ENCODE data around the gene DISC1. TPM values are rescaled to one million over a fixed set of nuclear protein-coding genes. Genes with fewer than 3 reads are reported as not detected.
"Not testable (repeated sequence)": the region's sequence is repeated elsewhere in the genome, so short reads cannot be mapped to it uniquely, and the experiment has no call there.

The DISC1 gene
- total RNA-seq, 6 experiments from 2014 or later: 1.8 to 3.3 (median 2.4) TPM

DNA sequence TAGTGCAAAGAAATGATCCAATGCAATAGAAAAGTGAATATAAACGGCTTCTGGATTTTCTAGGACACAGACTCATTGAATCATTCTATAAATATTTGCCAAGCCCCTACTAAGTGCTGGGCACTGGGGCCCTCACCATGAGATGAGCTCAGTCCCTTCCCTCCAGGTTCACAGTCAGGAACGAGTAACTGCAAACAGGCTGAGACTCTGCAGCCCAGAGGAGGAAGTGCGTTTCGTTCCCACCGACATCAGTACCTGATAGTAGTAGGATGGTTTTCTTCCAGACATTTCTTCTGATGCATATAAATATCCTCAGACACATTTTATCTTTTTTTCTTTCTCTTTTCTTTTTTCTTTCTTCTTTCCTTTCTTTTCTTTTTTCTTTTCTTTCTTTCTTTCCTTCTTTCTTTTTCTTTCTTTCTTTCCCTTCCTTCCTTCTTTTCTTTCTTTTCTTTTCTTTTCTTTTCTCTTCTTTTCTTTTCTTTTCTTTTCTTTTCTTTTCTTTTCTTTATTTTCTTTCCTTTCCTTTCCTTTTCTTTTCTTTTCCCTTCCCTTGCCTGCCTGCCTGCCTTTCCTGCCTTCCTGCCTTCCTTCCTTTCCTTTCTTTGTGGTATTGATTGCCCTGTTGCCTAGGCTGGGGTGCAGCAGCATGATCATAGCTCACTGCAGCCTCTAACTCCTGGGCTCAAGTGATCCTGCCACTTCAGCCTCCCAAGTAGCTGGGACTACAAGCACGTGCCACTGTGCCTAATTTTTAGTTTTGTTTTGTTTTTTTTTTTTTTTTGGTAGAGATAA, 135.4 kb downstream of the DISC1 start:
- no peaks in the 10 kb centered on the region for H3K4me1 ChIP-seq
- H3K9me3 ChIP-seq: no peaks in the 10 kb centered on the region
- 57% methylated on average over 5 of the region's 6 CpGs for WGBS (ENCODE audit: insufficient coverage, low coverage, low lambda C conversion rate, missing lambda C conversion rate)
- intact Hi-C loops (cut with DNase I): no loop called here
- ATAC-seq: no peak
- no peak overlapping the region for H3K27ac ChIP-seq
- no peak overlapping the region for H3K4me3 ChIP-seq
- DNase-seq: no peak
- H3K36me3 ChIP-seq: no peaks in the 10 kb centered on the region
- TF ChIP-seq, protein P1, sequence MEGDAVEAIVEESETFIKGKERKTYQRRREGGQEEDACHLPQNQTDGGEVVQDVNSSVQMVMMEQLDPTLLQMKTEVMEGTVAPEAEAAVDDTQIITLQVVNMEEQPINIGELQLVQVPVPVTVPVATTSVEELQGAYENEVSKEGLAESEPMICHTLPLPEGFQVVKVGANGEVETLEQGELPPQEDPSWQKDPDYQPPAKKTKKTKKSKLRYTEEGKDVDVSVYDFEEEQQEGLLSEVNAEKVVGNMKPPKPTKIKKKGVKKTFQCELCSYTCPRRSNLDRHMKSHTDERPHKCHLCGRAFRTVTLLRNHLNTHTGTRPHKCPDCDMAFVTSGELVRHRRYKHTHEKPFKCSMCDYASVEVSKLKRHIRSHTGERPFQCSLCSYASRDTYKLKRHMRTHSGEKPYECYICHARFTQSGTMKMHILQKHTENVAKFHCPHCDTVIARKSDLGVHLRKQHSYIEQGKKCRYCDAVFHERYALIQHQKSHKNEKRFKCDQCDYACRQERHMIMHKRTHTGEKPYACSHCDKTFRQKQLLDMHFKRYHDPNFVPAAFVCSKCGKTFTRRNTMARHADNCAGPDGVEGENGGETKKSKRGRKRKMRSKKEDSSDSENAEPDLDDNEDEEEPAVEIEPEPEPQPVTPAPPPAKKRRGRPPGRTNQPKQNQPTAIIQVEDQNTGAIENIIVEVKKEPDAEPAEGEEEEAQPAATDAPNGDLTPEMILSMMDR (IDR thresholded peaks at IDR 0.05): no peak
- no peak for TF ChIP-seq POLR2A (IDR thresholded peaks at IDR 0.05)
- H3K27me3 ChIP-seq: no peaks in the 10 kb centered on the region

DNA sequence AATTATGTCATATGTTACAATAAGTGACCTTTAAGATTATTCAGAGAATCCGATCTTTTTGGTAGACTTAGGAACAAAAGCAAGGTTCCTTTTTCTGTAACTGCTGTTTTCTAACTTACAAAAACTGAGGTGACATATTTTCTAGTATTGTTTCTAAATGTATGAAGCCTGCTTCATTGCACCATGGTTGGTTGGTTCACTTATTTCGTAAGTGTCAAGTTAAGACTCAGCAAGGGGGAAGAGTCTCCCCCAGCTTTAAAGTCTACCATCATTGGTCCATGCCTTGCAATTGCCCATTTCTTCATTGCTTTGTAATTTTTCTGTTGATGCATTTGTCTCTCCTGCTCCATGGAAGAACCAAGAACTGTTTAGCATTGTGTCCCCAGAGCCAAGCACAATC, 136.9 kb downstream of the DISC1 start:
- ATAC-seq: no peak
- DNase-seq: no peak
- no peaks in the 10 kb centered on the region for H3K4me1 ChIP-seq
- H3K36me3 ChIP-seq: no peaks in the 10 kb centered on the region
- H3K27me3 ChIP-seq: no peaks in the 10 kb centered on the region
- TF ChIP-seq, protein P1 (IDR thresholded peaks at IDR 0.05): no peak
- TF ChIP-seq POLR2A (IDR thresholded peaks at IDR 0.05): no peak
- WGBS (ENCODE audit: insufficient coverage, low coverage, low lambda C conversion rate, missing lambda C conversion rate): 53% methylated on average over 2 of the region's 2 CpGs
- no peaks in the 10 kb centered on the region for H3K9me3 ChIP-seq
- no peak overlapping the region for H3K27ac ChIP-seq
- no peak overlapping the region for H3K4me3 ChIP-seq
- intact Hi-C loops (cut with DNase I): no loop called here

DNA sequence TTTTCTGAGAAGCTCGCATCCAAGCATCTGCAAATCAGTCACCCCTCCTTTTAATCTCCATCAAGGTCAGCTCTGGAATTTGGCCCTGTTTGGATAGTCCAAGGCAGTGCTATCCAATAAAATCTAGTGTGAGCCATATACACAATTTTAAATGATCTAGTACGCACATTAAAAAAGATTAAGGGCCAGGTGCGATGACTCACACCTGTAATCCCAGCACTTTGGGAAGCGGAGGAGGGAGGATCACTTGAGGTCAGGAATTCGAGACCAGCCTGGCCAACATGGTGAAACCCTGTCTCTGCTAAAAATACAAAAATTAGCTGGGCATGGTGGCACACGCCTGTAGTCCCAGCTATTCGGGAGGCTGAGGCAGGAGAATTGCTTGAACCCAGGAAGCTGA, 139.2 kb downstream of the DISC1 start:
- H3K4me3 ChIP-seq; H3K27ac ChIP-seq; H3K36me3 ChIP-seq; H3K4me1 ChIP-seq; H3K9me3 ChIP-seq; DNase-seq; ATAC-seq; intact Hi-C loops (cut with DNase I); H3K27me3 ChIP-seq: not testable (repeated sequence)
- WGBS (ENCODE audit: insufficient coverage, low coverage, low lambda C conversion rate, missing lambda C conversion rate): 71% methylated on average over 3 of the region's 7 CpGs

DNA sequence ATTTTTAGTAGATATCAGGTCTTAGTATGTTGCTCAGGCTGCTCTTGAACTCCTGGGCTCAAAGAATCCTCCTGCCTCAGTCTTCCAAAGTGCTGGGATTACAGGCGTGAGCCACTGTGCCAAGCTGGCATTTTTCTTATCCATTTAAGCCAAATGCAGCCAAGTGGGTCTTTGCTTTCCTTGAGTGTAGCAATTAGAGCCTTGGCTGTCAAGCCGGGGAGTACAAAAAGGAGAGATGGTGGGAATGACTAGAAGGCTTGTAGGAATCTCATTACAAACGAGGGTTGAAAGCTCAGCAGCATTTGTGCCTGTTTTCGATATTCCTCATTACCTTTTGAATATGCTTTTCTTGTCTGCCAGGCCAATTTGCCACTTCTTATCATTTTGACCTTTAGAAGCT, 140.9 kb downstream of the DISC1 start:
- H3K27ac ChIP-seq: no peak overlapping the region
- WGBS (ENCODE audit: insufficient coverage, low coverage, low lambda C conversion rate, missing lambda C conversion rate): 69% methylated on average over 4 of the region's 4 CpGs
- H3K4me1 ChIP-seq: no peaks in the 10 kb centered on the region
- intact Hi-C loops (cut with DNase I): no loop called here
- no peak overlapping the region for H3K4me3 ChIP-seq
- no peaks in the 10 kb centered on the region for H3K9me3 ChIP-seq
- TF ChIP-seq, protein P1 (IDR thresholded peaks at IDR 0.05): no peak
- no peak for TF ChIP-seq POLR2A (IDR thresholded peaks at IDR 0.05)
- ATAC-seq (no peak), DNase-seq (no peak)
- H3K27me3 ChIP-seq: no peaks in the 10 kb centered on the region
- no peaks in the 10 kb centered on the region for H3K36me3 ChIP-seq

DNA sequence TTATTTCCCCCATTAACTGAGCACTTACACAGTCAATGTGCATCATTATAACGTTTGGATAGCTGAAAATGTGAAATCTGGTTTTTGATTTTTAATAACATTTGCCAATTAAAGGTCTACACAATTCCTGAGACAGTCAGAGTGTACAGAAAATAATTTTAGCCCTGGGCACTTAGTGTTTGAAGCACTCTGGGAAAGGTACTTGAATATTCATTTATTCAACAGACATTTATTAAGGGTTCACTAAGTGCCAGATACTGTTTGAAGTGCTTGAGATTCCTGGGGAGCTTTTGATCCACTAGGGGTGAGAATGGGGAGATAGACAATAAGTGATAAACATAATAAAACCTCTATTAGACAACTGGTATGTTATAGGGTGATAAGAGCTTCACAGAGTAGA, 141.8 kb downstream of the DISC1 start:
- Histone ChIP-seq H3K27me3 (no peaks in the 10 kb centered on the region), H3K4me1 (no peaks in the 10 kb centered on the region), H3K4me3 (no peak overlapping the region), H3K9me3 (no peaks in the 10 kb centered on the region), H3K36me3 (no peaks in the 10 kb centered on the region), H3K27ac (no peak overlapping the region)
- 33% methylated on average over 1 of the region's 1 CpG for WGBS (ENCODE audit: insufficient coverage, low coverage, low lambda C conversion rate, missing lambda C conversion rate)
- intact Hi-C loops (cut with DNase I): no loop called here
- ATAC-seq: no peak
- TF ChIP-seq, protein P1 (IDR thresholded peaks at IDR 0.05): no peak
- TF ChIP-seq POLR2A (IDR thresholded peaks at IDR 0.05): no peak
- DNase-seq: no peak
